HEK293 (cell line): ENCODE results near the gene TSC22D2.
A peak's percentile ranks its signal among the peaks of the same experiment; 100 is the strongest.

Experiments used
- GLIS2 ChIP-seq: fragments of 450-650 bp; formaldehyde crosslinking; IDR thresholded peaks from 2 replicates; pipeline ENCODE4 v1.5.1; 2016; ENCODE audit warnings: missing biosample characterization, missing genetic modification characterization
- KLF9 ChIP-seq: fragments of 450-650 bp; formaldehyde crosslinking; IDR thresholded peaks from 2 replicates; pipeline ENCODE4 v1.5.1; 2016; ENCODE audit warnings: missing biosample characterization, missing genetic modification characterization, low read depth
- PRDM2 ChIP-seq: fragments of 450-650 bp; formaldehyde crosslinking; IDR thresholded peaks from 2 replicates; pipeline ENCODE4 v1.5.1; 2016; ENCODE audit warnings: missing biosample characterization, missing genetic modification characterization, borderline replicate concordance
- REST ChIP-seq: fragments of 450-650 bp; formaldehyde crosslinking; IDR thresholded peaks from 2 replicates; pipeline ENCODE4 v1.5.1; 2016; ENCODE audit warnings: missing biosample characterization, missing genetic modification characterization
- SALL2 ChIP-seq: fragments of 450-650 bp; formaldehyde crosslinking; IDR thresholded peaks from 2 replicates; pipeline ENCODE4 v1.5.0; 2017; ENCODE audit warnings: missing biosample characterization, mild to moderate bottlenecking, missing genetic modification characterization, borderline replicate concordance
- ZBTB20 ChIP-seq: fragments of 450-650 bp; formaldehyde crosslinking; IDR thresholded peaks from 2 replicates; pipeline ENCODE4 v1.5.1; 2016; ENCODE audit warnings: missing biosample characterization, missing genetic modification characterization
- ZBTB8A ChIP-seq: fragments of 450-650 bp; formaldehyde crosslinking; IDR thresholded peaks from 2 replicates; pipeline ENCODE4 v1.5.1; 2016; ENCODE audit warnings: missing biosample characterization, missing genetic modification characterization
- ZNF175 ChIP-seq: fragments of 450-650 bp; formaldehyde crosslinking; IDR thresholded peaks from 2 replicates; pipeline ENCODE4 v1.5.1; 2016; ENCODE audit warnings: missing biosample characterization, missing genetic modification characterization
- ZNF19 ChIP-seq: fragments of 450-650 bp; formaldehyde crosslinking; IDR thresholded peaks from 2 replicates; pipeline ENCODE4; 2016; ENCODE audit warnings: missing biosample characterization, missing genetic modification characterization, low read depth
- ZNF2 ChIP-seq: fragments of 450-650 bp; formaldehyde crosslinking; IDR thresholded peaks from 2 replicates; pipeline ENCODE4 v1.5.1; 2016; ENCODE audit warnings: missing biosample characterization, missing genetic modification characterization
- ZNF239 ChIP-seq: fragments of 450-650 bp; formaldehyde crosslinking; IDR thresholded peaks from 2 replicates; pipeline ENCODE4 v1.5.1; 2016; ENCODE audit warnings: missing biosample characterization, missing genetic modification characterization
- ZNF280D ChIP-seq: fragments of 450-650 bp; formaldehyde crosslinking; IDR thresholded peaks from 2 replicates; pipeline ENCODE4 v1.5.1; 2016; ENCODE audit warnings: missing biosample characterization, missing genetic modification characterization
- ZNF350 ChIP-seq: fragments of 450-650 bp; formaldehyde crosslinking; IDR thresholded peaks from 2 replicates; pipeline ENCODE4 v1.5.0; 2017; ENCODE audit warnings: missing biosample characterization, mild to moderate bottlenecking, missing genetic modification characterization
- ZNF362 ChIP-seq: fragments of 450-650 bp; formaldehyde crosslinking; IDR thresholded peaks from 2 replicates; pipeline ENCODE4 v1.5.1; 2016; ENCODE audit warnings: missing biosample characterization, missing genetic modification characterization
- ZNF48 ChIP-seq: fragments of 450-650 bp; formaldehyde crosslinking; IDR thresholded peaks from 2 replicates; pipeline ENCODE4 v1.5.1; 2016; ENCODE audit warnings: missing biosample characterization, missing genetic modification characterization
- ZNF501 ChIP-seq: fragments of 450-650 bp; formaldehyde crosslinking; IDR thresholded peaks from 2 replicates; pipeline ENCODE4 v1.5.1; 2016; ENCODE audit warnings: missing biosample characterization, missing genetic modification characterization
- ZNF530 ChIP-seq: fragments of 450-650 bp; formaldehyde crosslinking; IDR thresholded peaks from 2 replicates; pipeline ENCODE4 v1.5.1; 2016; ENCODE audit warnings: low read depth, missing biosample characterization, missing genetic modification characterization
- ZNF561 ChIP-seq: fragments of 450-650 bp; IDR thresholded peaks from 2 replicates; pipeline ENCODE4 v1.5.1; 2018; ENCODE audit warnings: missing biosample characterization, missing genetic modification characterization, borderline replicate concordance
- ZNF596 ChIP-seq: fragments of 450-650 bp; IDR thresholded peaks from 2 replicates; pipeline ENCODE4 v1.5.0; 2018; ENCODE audit warnings: missing biosample characterization, mild to moderate bottlenecking, missing genetic modification characterization, moderate library complexity
- ZNF660 ChIP-seq: fragments of 450-650 bp; IDR thresholded peaks from 2 replicates; pipeline ENCODE4 v1.5.1; 2018; ENCODE audit warnings: missing biosample characterization, mild to moderate bottlenecking, missing genetic modification characterization
- ZSCAN16 ChIP-seq: fragments of 450-650 bp; formaldehyde crosslinking; IDR thresholded peaks from 2 replicates; pipeline ENCODE4 v1.5.1; 2016; ENCODE audit warnings: missing biosample characterization, missing genetic modification characterization
- ZXDB ChIP-seq: fragments of 450-650 bp; formaldehyde crosslinking; IDR thresholded peaks from 2 replicates; pipeline ENCODE4 v1.5.1; 2016; ENCODE audit warnings: missing biosample characterization, missing genetic modification characterization
- TF ChIP-seq, protein P1 (sequence below): fragments of 450-650 bp; formaldehyde crosslinking; IDR thresholded peaks from 2 replicates; pipeline ENCODE4 v1.5.1; 2016; ENCODE audit warnings: missing biosample characterization, missing genetic modification characterization, low read depth

TSC22D2 gene

DNA sequence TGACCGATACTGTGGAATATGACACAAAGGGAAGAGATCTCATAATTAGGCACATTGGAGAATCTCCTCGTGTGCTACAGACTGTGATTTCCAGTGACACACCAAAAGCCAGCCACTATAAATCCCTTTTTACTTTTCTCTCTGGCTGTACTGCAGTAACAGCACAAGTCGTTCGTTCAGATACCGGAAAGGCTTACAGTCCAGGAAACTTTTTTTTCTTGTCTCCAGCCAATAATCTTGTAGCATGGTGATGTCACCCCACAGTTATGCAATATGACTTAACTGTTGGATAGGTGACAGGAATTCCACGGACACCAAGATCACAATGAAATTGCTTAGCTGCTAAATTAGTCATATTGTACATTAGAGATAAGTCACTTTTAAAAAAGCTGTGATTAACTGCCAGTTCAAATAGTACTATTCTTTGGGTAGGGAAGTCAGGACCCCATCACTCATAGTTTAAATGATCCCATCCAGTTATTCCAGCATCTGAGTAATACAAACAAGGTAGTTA lies 36.3 kb upstream of the TSC22D2 start (continued):
- TF ChIP-seq, protein P1, sequence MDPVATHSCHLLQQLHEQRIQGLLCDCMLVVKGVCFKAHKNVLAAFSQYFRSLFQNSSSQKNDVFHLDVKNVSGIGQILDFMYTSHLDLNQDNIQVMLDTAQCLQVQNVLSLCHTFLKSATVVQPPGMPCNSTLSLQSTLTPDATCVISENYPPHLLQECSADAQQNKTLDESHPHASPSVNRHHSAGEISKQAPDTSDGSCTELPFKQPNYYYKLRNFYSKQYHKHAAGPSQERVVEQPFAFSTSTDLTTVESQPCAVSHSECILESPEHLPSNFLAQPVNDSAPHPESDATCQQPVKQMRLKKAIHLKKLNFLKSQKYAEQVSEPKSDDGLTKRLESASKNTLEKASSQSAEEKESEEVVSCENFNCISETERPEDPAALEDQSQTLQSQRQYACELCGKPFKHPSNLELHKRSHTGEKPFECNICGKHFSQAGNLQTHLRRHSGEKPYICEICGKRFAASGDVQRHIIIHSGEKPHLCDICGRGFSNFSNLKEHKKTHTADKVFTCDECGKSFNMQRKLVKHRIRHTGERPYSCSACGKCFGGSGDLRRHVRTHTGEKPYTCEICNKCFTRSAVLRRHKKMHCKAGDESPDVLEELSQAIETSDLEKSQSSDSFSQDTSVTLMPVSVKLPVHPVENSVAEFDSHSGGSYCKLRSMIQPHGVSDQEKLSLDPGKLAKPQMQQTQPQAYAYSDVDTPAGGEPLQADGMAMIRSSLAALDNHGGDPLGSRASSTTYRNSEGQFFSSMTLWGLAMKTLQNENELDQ (tag by site-specific recombination), result no peak
- TF ChIP-seq GLIS2 (tag by site-specific recombination) (no peak), ZNF362 (tag by site-specific recombination) (peak; percentile 97), ZSCAN16 (tag by site-specific recombination) (no peak), ZNF561 (no peak), ZBTB8A (tag by site-specific recombination) (no peak), PRDM2 (tag by site-specific recombination) (no peak), ZNF175 (tag by site-specific recombination) (no peak), SALL2 (tag by site-specific recombination) (no peak), ZNF501 (tag by site-specific recombination) (no peak), ZNF596 (no peak), ZNF19 (no peak), ZNF239 (tag by site-specific recombination) (no peak), ZNF280D (no peak), ZNF530 (tag by site-specific recombination) (no peak), ZBTB20 (tag by site-specific recombination) (no peak), KLF9 (tag by site-specific recombination) (no peak), ZNF2 (tag by site-specific recombination) (no peak), REST (tag by site-specific recombination) (peak; percentile 18; the same call in 1 of the 2 replicates), ZNF48 (tag by site-specific recombination) (no peak), ZXDB (tag by site-specific recombination) (peak; percentile 47; the same call in 1 of the 2 replicates), ZNF660 (tag by site-specific recombination) (0 out of 2 replicates have a peak, but pooled peaks have one; percentile 12), ZNF350 (no peak)
